ENCODE results near the gene CFAP47.
"Not testable (repeated sequence)": the region's sequence is repeated elsewhere in the genome, so short reads cannot be mapped to it uniquely, and the experiment has no call there.

CFAP47 gene

GRCh38 chrX:35919536-35920309 lies at the start of gene CFAP47:
Gene CFAP47 (plus strand): TSS chrX:35919734. CDS start chrX:35919800, 66 bp downstream.
- DNase-seq, result no peak

- no peak for DNase-seq
Observed at GRCh38 chrX:35880601-35881000, 38.9 kb upstream of the CFAP47 start.

DNA sequence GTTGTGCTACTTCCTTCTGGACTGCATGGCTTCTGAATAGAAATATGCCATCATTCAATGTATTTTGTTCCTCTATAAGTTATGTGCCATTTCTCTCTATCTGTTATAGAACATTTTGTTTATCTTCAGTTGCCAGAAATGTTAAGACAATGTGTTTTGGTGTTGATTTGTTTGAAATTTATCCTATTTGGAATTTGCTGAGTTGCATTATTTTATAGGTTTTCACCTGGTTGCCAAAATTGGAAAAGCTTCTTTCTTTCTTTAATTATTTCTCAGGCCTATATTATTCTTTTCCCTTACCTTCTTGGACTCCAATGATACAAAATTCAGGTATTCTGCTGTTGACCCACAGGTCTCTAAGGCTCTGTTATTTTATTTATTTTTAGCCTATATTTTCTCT lies 33.4 kb upstream of the CFAP47 start:
- no peak for DNase-seq

DNA sequence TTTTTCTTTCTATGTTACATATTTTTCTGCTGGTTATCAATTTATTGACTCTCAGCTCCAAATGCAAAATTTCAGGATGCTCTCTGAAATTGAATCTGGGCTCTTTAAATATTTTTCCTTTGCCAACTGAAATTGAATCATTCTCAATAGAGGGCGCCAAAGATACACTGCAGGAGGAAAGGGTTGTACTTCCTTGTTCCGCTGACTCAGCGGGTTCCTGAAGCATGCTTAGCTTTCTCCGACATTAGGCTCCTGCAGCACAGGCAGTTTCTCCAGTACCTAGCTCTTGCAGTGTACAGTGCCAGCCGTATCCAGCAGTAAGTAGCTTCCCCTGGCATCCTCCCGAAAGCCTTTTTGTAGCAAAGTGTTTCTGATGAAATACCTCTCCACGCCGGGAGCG lies 28.8 kb upstream of the CFAP47 start:
- no peak for DNase-seq

- not testable (repeated sequence) for DNase-seq
Observed at GRCh38 chrX:35986816-35987215, 67.3 kb downstream of the CFAP47 start.

DNA sequence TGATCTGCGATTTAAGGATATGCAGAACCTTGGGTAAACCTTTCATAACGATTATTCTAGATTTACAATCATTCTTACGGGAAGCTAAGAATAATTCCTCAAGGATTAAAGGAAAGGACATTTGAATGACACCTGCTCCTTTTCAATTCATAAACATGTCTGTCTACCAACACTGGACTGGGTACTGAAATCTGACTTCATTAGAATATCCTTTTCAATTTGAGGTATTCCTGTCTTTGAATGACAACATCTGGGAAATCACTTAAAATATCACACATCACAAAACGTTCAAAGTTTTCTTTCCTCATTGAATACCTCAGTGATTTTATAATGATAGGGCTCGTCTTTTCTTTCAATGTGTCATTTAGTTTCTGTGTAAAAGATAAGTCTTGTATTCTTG lies 87.7 kb downstream of the CFAP47 start:
- no peak for DNase-seq

GRCh38 chrX:36019125-36019524 lies 99.6 kb downstream of the CFAP47 start:
- DNase-seq, result no peak

- DNase-seq, result no peak
Observed at GRCh38 chrX:36035550-36035949, 116.0 kb downstream of the CFAP47 start.

GRCh38 chrX:36062778-36063177 lies 143.2 kb downstream of the CFAP47 start:
- no peak for DNase-seq

DNA sequence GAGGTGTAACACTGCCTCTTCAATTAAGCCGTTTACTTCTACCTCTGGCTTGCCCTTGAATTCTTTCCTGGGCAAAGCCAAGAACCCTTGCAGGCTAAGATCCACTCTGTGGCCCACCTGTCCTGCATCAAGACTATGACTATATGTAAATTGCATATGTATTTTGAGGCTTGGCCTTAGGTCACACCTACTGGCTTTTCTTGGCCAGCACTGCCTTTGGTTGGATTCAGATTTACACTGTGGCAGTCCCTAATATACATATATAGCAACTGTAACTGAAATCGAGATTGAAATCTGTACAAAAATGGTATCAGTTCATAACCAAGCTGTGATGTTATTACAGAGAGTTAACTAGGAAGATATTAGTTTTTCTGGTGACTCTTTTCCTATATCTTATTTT lies 151.5 kb downstream of the CFAP47 start:
- DNase-seq, result no peak

GRCh38 chrX:36075009-36075408 lies 155.5 kb downstream of the CFAP47 start:
- DNase-seq, result not testable (repeated sequence)

GRCh38 chrX:36083256-36083655 lies 163.7 kb downstream of the CFAP47 start:
- no peak for DNase-seq

DNA sequence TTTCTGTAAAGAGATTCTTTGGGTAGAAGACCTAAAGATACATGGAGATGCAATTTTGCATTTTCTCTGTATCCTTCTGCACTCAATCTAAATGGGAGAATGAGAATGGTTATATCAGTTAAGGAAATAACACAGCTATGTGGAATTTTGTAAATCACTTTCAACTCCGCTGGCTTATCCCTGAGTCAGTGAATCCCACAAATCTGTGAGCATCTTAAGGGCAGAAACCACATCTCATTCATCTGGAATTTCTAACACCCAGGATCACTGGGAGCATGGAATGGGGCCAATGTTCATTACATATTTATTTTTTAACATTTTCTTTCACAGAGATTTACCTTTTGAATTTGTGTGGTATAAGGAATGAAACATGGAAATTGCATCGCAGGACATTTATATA lies 167.8 kb downstream of the CFAP47 start:
- no peak for DNase-seq

DNA sequence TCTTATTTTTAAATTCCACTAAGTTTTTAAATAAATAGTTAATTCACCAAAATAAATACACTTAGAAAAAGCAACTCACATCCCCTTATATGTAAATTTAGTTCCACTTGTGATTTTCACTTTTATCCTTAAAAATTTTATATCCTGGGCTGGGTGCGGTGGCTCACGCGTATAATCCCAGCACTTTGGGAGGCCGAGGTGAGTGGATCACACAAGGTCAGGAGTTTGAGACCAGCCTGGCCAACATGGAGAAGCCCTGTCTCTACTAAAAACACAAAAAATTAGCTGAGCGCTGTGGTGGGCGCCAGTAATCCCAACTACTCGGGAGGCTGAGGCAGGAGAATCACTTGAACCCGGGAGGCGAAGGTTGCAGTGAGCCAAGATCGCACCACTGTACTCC lies 169.4 kb downstream of the CFAP47 start:
- not testable (repeated sequence) for DNase-seq

DNA sequence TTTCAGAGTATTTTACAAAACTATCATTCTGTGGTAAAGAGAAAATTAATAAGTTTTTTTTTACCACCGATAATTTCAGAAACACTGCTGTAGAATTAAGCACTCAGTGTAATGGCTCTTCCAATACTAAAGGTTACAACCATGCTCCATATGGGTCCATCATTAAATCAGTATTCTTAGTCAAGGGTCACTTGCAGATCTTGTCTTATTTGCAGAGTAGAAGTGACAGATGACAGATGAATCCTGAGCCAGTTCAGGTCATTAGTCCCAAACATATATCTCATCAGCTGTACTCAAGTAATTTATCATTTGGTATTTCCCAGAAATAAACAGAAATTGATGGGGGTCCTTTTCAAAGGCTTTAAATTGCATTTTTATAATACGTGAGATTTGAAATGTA lies 182.9 kb downstream of the CFAP47 start:
- DNase-seq, result no peak

GRCh38 chrX:36116222-36116621 lies 196.7 kb downstream of the CFAP47 start:
- no peak for DNase-seq

DNA sequence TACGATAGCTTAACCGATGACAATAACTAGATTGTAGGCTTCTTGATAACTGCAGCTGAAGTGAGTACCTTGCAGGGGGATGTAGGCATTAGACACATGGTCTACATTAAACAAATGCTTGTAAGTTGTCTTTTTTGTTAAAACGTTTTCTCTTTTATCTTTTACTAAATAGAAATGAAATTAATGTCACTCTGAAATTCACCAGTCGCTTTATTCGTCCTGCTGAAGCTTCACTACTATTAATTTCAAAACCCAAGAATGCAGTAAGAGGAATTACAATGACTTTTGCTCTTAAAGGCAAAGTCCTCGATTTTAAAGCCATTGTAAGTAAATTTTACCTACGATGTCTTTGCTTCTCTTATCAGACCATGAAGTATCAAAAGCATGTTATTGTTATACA lies 239.7 kb downstream of the CFAP47 start:
- DNase-seq, result no peak

GRCh38 chrX:36160081-36160480 lies 240.5 kb downstream of the CFAP47 start:
- DNase-seq, result no peak

DNA sequence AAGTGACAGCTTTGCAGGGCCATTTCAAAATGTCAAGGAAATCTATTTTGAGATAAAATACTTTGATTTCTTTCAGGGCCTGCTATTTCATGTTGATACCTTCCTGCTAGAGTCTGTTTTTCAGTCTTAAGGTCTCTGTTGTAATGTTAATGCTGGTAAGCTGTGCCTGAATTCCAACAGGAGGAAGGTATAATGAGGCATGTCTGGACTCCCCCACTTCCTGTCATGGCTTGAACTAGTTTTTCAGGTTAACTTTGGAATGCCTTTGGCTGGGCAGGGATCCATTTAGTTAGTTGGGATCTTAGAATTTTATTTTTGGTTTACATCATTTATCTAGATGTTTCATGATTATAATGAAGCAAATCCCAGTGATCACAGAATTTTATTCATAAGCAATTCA lies 279.0 kb downstream of the CFAP47 start:
- DNase-seq, result no peak

DNA sequence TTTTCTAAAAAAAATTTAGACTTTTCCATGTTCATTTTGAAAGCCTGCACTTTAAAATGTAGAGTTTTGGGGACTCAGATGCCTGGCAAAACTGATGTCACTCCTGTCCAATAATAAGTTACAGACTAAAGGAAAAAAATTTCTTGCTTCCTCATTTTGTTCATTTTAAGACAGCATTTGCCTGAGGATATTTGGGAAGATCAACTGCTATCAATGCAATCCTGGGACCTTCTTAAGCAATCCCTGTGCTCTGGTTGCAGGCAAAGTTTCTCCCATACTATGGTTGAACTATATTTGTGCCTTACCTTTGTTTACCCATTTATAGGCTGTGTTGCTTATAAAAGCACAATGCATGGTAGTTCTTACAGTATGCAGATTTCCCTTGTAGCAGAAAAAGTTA lies 280.4 kb downstream of the CFAP47 start:
- no peak for DNase-seq

- DNase-seq, result no peak
Observed at GRCh38 chrX:36214924-36215323, 295.4 kb downstream of the CFAP47 start.

DNA sequence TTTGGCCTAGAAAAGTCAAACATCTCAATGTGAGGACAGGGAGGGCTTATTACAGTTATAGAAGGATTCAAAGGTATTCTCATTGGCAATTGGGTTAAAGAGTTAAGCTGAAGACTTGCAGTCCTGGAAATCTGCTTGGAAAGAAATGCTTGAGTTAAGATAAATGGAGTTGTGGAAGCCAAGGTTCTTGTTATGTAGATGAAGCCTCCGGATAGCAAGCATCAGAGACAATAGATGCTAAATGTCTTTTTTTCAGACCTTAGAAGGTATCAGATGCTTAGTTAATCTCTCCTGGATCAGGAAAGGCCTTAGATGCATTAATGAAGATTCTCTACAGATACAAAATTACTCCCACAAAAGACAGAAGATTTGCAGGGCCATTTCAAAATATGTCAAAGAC lies 299.3 kb downstream of the CFAP47 start:
- no peak for DNase-seq

- not testable (repeated sequence) for DNase-seq
Observed at GRCh38 chrX:36234840-36235528, 315.4 kb downstream of the CFAP47 start.

GRCh38 chrX:36241397-36241796 lies 321.9 kb downstream of the CFAP47 start:
- no peak for DNase-seq

DNA sequence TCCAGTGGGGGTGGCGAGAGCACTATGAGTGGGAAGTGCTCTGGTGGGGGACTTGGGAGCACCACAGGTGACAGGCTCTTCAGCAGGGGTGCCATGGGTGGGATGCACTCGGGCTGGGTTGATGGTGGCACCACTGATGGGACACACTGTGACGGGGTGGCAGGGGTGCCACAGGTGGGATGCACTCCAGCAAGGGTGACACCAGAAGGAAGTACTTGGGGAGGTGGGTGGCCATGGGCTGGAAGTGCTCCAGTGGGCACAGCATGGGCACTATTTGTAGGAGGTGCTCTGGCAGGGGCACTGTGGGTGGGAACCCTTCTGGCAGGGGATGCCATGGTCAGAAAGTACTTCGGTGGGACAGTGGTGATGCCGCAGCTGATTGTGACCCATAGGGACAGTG lies 346.6 kb downstream of the CFAP47 start:
- DNase-seq, result no peak
